ENCODE data around the gene ZNF619. TPM values are rescaled to one million over a fixed set of nuclear protein-coding genes. Genes with fewer than 3 reads are reported as not detected.

The ZNF619 gene

Small RNAs within 50 kb of the gene (small RNA-seq; reads per million reads assigned to genes)
- not detected for gene RNU5B-2P (ENCODE audit: insufficient read depth)
